GM12865 (cell line): ENCODE measurements around the gene TNS3.

Experiments
- DNase-seq: peaks from one replicate; pipeline ENCODE4 v3.0.0; 2010; ENCODE audit warnings: low read depth
- H3K4me3 ChIP-seq: 2 replicates; pipeline ENCODE4 v1.5.1; 2011; ENCODE audit warnings: mild to moderate bottlenecking, low read depth, low read length, control low read depth
- TF ChIP-seq, protein P1 (sequence below): IDR thresholded peaks from 2 replicates; pipeline ENCODE4 v1.5.1; 2011; ENCODE audit warnings: low read length, control low read depth, low read depth, inconsistent platforms; ENCODE audit not compliant: insufficient read depth; ENCODE audit errors: missing control alignments

Gene TNS3

DNA sequence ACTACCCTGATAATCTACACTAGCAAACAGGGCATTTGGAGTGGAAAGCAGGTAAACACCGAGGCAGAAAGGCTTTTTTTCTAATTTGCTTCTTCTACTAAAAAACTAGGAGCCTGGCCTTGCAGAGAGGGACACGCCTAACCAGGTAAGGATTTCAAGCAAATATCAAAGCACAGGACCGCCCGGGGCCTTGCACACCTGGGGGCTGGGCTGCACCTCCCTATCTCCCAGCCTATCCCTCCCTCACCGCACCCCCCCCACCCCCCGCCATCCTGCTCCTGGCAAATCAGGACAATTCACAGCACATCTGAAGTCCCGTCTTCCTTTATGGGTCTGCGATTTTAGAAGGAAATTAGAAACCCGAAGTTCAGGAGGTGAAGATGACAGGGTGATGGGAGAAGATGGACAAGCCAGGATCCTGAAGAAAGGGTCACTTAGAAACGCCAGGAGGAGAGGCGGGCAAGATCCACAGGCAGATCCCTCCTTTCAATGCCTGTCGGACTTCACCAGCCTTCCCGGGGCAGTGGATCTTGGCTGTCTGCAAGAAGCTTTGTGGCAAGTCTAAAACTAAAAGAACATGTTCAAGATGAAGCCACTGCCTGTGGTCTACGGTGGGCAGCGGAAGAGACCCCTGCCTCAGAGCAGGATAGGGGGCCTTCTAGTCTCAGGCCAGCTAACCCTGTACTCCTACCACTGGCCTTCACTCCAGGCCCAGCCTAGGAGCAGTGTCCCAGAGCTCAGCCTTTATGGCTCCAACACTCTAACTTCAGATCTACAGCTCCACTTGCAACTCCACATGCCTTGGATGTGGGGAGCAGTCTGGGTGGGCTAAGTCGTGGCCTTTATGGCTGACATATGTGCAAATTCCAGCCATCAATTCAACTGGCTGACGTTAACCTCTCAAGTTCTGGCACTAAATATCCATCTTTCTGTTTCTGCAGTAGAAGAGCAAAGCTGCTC, 43.9 kb downstream of the TNS3 start:
- TF ChIP-seq, protein P1, sequence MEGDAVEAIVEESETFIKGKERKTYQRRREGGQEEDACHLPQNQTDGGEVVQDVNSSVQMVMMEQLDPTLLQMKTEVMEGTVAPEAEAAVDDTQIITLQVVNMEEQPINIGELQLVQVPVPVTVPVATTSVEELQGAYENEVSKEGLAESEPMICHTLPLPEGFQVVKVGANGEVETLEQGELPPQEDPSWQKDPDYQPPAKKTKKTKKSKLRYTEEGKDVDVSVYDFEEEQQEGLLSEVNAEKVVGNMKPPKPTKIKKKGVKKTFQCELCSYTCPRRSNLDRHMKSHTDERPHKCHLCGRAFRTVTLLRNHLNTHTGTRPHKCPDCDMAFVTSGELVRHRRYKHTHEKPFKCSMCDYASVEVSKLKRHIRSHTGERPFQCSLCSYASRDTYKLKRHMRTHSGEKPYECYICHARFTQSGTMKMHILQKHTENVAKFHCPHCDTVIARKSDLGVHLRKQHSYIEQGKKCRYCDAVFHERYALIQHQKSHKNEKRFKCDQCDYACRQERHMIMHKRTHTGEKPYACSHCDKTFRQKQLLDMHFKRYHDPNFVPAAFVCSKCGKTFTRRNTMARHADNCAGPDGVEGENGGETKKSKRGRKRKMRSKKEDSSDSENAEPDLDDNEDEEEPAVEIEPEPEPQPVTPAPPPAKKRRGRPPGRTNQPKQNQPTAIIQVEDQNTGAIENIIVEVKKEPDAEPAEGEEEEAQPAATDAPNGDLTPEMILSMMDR = no peak
- H3K4me3 ChIP-seq = no peak overlapping the region
- no peak for DNase-seq

DNA sequence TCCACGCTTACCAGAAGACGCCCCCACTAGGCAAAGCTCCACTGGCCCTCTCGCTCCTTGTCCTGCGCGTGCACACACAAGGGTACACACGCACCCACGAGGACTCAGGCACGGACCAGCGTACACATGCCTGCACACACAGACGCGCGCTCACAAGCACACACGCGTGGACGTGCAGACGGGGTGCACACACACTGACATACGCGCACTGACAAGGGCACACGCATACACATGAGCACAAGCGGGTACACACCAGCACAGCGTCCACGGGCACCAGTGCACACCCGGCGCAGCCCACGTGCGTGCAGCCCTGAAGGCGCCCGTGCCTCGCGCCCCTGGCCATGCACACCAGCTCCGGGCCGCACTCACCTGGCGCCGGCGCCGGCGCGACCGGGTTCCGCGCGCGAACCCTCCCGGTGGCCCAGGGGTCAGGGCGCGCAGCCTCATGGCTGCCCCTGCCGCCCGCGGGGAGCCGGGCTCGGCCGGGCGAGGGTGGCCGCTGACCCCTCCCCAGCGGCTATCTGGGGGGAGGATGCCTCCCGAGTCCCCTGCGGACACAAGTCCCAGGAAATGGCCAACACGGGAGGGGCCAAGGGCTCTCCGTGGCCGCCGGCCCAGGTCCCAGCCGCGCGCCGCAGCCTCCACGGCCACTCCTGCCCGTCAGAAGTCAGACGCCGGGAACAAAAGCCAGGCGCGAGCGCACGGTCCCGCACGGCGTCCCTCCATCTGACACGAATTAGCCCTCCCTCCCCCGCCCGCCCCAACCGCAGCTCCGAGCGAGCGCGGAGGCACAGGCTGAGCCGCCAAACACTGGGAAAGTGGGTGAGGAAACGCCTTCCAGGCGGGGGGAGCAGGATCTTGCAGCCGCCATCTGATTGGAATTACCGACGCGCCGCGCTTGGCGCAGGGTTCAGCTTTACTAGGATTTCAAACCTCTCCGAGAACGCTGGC, 45.0 kb downstream of the TNS3 start:
- DNase-seq = no peak
- H3K4me3 ChIP-seq = no peak overlapping the region
- TF ChIP-seq, protein P1 = no peak

DNA sequence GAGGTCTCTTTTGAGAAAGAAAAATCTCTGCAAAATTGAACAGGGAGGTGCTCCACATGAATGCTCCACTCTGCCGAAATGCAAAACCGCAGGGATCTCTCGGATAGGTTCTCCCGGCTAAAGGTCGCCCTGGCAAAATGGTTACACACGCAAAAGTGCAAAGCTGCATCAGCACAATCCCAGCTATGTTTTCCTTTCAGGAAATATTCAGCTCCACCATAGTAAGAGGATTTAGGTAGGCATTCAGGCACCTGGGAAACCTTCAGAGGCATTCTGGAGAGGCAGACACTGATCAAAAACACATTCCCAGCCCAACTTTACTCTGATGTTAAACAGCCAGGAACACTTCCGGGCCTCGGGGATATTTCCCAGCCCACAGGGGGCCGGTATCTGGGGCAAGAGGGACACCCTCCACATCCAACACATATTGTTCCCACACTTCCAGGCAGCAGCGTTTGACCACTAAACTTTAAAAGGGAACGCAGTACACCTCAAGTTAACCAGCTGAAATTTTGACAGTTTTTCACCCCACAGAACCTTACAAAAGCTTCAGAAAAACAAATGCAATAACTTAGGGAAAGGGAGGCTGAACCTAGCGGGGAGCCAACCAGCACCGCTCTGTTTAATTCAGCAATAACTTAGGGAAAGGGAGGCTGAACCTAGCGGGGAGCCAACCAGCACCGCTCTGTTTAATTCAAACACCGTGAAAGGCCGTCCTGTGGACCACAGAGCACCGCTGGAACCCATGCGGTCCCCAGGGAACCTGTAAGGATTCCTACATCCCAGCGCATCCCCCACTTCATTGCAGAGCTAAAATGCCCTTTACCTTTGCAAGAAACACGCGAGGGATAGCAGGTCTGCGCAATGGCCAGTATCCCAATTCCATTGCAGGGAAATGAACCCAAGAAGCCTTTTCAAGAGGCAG, 45.9 kb downstream of the TNS3 start:
- TF ChIP-seq, protein P1 = no peak
- no peak overlapping the region for H3K4me3 ChIP-seq
- DNase-seq = no peak

DNA sequence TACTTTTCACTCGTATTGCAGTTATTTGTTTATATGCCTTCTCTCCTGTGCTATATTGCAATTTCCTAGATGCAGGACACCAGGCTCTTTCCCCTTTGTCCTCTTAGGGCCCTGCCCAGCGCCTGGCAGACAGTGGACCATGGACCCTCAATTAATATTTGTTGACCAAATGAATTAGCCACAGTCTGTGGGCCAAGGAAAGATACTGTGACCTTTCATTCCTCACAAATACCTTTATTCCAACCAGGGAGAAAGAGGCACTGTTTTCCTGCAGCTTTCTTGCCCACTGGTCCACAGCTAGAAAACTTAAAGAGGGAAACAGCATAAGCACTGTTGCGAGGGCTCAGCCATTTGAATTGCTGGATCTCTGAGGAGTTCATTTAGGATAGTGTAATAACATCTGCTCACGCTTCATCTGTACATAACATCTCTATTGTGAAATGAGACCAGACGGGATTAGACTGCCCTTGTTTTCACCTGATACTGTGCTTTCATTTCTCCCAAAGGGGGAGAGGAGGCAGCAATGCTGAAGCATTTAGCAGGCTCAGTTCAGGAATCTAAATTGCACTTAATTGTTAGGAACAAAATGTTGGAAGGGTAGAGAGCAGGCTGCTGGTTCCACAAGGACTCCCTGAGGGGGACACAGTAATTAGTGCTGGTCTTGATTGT, 46.7 kb downstream of the TNS3 start:
- TF ChIP-seq, protein P1 = no peak
- DNase-seq = no peak
- H3K4me3 ChIP-seq = no peak overlapping the region

DNA sequence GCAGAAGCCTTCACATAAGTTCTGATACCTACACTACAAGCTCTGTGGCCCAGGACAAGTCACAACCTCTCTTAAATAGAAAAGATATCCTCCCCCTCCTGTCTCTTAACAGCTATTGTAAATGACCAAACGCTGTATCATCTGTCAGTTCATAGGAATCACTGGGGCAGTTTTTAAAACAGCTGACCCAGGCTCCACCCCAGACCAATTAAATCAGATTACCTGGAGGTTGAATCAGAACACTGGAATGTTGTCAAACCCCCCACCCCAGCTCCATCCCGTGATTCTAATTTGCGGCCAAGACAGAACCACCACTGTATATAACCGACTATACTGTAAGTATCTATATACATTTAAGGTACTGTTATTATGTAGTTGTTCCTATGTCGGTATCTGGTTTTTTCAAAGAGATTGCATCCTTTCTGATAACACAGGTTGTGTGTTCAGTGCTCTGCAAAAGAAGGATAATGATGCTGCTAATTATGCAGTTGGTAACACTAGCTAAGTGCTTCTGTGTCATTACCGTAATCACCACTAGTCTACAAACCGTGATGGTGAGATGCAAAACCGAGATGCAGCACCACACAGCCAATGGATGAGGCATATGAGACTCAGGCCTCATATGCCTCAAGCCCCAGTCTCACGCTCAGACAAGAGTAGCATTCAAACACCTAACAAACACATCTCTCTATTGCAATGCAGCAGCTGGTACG, 47.4 kb downstream of the TNS3 start:
- no peak for DNase-seq
- TF ChIP-seq, protein P1 = no peak
- H3K4me3 ChIP-seq = no peak overlapping the region
